Upper lobe of left lung (tissue), 6 donors: ENCODE data around the gene ARID3B. TPM values are rescaled to one million over a fixed set of nuclear protein-coding genes. Genes with fewer than 3 reads are reported as not detected.

Source experiments
- ATAC-seq, 2 donors: fragments of 200-7000 bp; cut with Tn5 transposase; one replicate each; pipeline ENCODE4 v1.9.1; 2022; ENCODE audit warnings: mild to moderate bottlenecking in 2 of 2, moderate library complexity in 2 of 2; ENCODE audit not compliant: low FRiP score in 2 of 2
- DNase-seq, 2 donors: peaks; one replicate each; pipeline ENCODE4 v3.0.0-alpha.2; 2019 to 2020
- H3K27ac ChIP-seq, 4 donors: fragments of 200-600 bp; sonication (generic); one replicate each; pipeline ENCODE4 v1.5.1; 2016 to 2019
- H3K27me3 ChIP-seq, 4 donors: fragments of 200-600 bp; sonication (generic); one replicate each; pipeline ENCODE4 v1.5.1; 2017 to 2019
- H3K36me3 ChIP-seq, 4 donors: fragments of 200-600 bp; sonication (generic); one replicate each; pipeline ENCODE4 v1.5.1; 2016 to 2019
- H3K4me1 ChIP-seq, 4 donors: fragments of 200-600 bp; sonication (generic); one replicate each; pipeline ENCODE4 v1.5.1; 2018 to 2019
- H3K4me3 ChIP-seq, 4 donors: fragments of 200-600 bp; sonication (generic); one replicate each; pipeline ENCODE4 v1.5.1; 2017 to 2019; ENCODE audit warnings: mild to moderate bottlenecking in 2 of 4, moderate library complexity in 1 of 4
- H3K9me3 ChIP-seq, 4 donors: fragments of 200-600 bp; sonication (generic); one replicate each; pipeline ENCODE4 v1.5.1; 2018 to 2019
- CTCF ChIP-seq, 6 experiments: fragments of 450-650 bp in 4 of 6; fragments of 200-600 bp in 2 of 6; sonication (generic) in 2 of 6; IDR thresholded peaks; one replicate each; pipeline ENCODE4 v1.5.1; 2016 to 2019; ENCODE audit warnings: antibody characterized with exemption in 6 of 6
- EP300 ChIP-seq, 4 donors: sonication (generic); formaldehyde crosslinking; IDR thresholded peaks; one replicate each; pipeline ENCODE4 v1.5.1; 2017; ENCODE audit warnings: antibody characterized with exemption in 4 of 4, control low read depth in 2 of 4
- POLR2A ChIP-seq, 4 donors: fragments of 450-650 bp; IDR thresholded peaks; one replicate each; pipeline ENCODE4 v1.5.1; 2016 to 2017; ENCODE audit warnings: antibody characterized with exemption in 4 of 4, mild to moderate bottlenecking in 2 of 4
- POLR2AphosphoS5 ChIP-seq, 2 donors: sonication (generic); formaldehyde crosslinking; IDR thresholded peaks; one replicate each; pipeline ENCODE4 v1.5.1; 2017; ENCODE audit warnings: antibody characterized with exemption in 2 of 2
- WGBS, 2 donors: methylation state at CpG; one replicate each; pipeline ENCODE4 v1.1.5; 2017 to 2018; 5-methylcytosine and 5-hydroxymethylcytosine counted together
- total RNA-seq, 6 donors: library from RNA; depleted of rRNA in 4 of 6; stranded (reverse); fragments of >200 nt in 4 of 6; gene quantifications; one replicate each; pipeline versions ENCODE4 v1.1.0 to v1.2.1, GENCODE V29; 2016 to 2021
- donor health status: DM: no; HTN: no; CAD: no; lungs with moderate emphysema.
- donor health status: DM: no; HTN: yes; CAD: no; lungs with severe emphysema.

Gene ARID3B
- total RNA-seq, 6 donors from 2014 or later: 11.0 to 36.7 (median 14.6) TPM

GRCh38 chr15:74620636-74621545, 79.9 kb downstream of the ARID3B start:
- DNase-seq: peak; percentile 52 to 65
- Histone ChIP-seq H3K27me3 (no peaks in the 10 kb centered on the region), H3K9me3 (no peaks in the 10 kb centered on the region), H3K4me3 (no peak overlapping the region), H3K4me1 (peaks cover 22 to 61% (median 52%) of the 10 kb centered on the region in 4 donors), H3K36me3 (peaks cover 52 to 75% (median 69%) of the 10 kb centered on the region in 4 donors), H3K27ac (peak overlapping the region in 1 of 4 donors; percentile 33)
- peak; percentile 67 to 69 for ATAC-seq
- 57 to 60% methylated on average over 15 to 21 of the region's 23 CpGs for WGBS, 2 donors
- TF ChIP-seq POLR2AphosphoS5 (IDR thresholded peaks at IDR 0.05) (no peak), EP300 (IDR thresholded peaks at IDR 0.05) (no peak), POLR2A (IDR thresholded peaks at IDR 0.05) (no peak), CTCF (IDR thresholded peaks at IDR 0.05) (peak; percentile 56 to 86 (median 76))

- peak in 1 of 2 donors; percentile 46 for DNase-seq
- H3K27me3 ChIP-seq: no peaks in the 10 kb centered on the region
- H3K9me3 ChIP-seq: no peaks in the 10 kb centered on the region
- ATAC-seq: no peak
- TF ChIP-seq POLR2AphosphoS5 (IDR thresholded peaks at IDR 0.05) (no peak), CTCF (IDR thresholded peaks at IDR 0.05) (no peak), EP300 (IDR thresholded peaks at IDR 0.05) (no peak), POLR2A (IDR thresholded peaks at IDR 0.05) (no peak)
- H3K4me3 ChIP-seq: no peak overlapping the region
- peaks cover 58 to 81% (median 75%) of the 10 kb centered on the region in 4 donors for H3K36me3 ChIP-seq
- H3K27ac ChIP-seq: peak overlapping the region in 1 of 4 donors; percentile 33
- H3K4me1 ChIP-seq: peaks cover 21 to 58% (median 51%) of the 10 kb centered on the region in 4 donors
- WGBS, 2 donors: 89 to 95% methylated on average over 16 of the region's 16 CpGs
Measured at GRCh38 chr15:74621546-74621920, 80.5 kb downstream of the ARID3B start.

GRCh38 chr15:74621936-74622335, 80.9 kb downstream of the ARID3B start:
- WGBS, 2 donors: 91 to 93% methylated on average over 21 of the region's 21 CpGs
- Histone ChIP-seq H3K36me3 (peaks cover 61 to 85% (median 79%) of the 10 kb centered on the region in 4 donors), H3K27me3 (no peaks in the 10 kb centered on the region), H3K4me1 (peaks cover 17 to 54% (median 47%) of the 10 kb centered on the region in 4 donors), H3K9me3 (no peaks in the 10 kb centered on the region), H3K27ac (no peak overlapping the region), H3K4me3 (no peak overlapping the region)
- TF ChIP-seq EP300 (IDR thresholded peaks at IDR 0.05) (no peak), CTCF (IDR thresholded peaks at IDR 0.05) (no peak), POLR2AphosphoS5 (IDR thresholded peaks at IDR 0.05) (no peak), POLR2A (IDR thresholded peaks at IDR 0.05) (no peak)
- ATAC-seq (no peak), DNase-seq (peak in 1 of 2 donors; percentile 48)

- DNase-seq (no peak), ATAC-seq (no peak)
- no peak overlapping the region for H3K4me3 ChIP-seq
- peak overlapping the region in 2 of 4 donors; percentile 20 to 55 for H3K27ac ChIP-seq
- TF ChIP-seq POLR2AphosphoS5 (IDR thresholded peaks at IDR 0.05) (no peak), EP300 (IDR thresholded peaks at IDR 0.05) (no peak), POLR2A (IDR thresholded peaks at IDR 0.05) (no peak), CTCF (IDR thresholded peaks at IDR 0.05) (no peak)
- no peaks in the 10 kb centered on the region for H3K9me3 ChIP-seq
- no peaks in the 10 kb centered on the region for H3K27me3 ChIP-seq
- H3K36me3 ChIP-seq: peaks cover 67 to 93% (median 87%) of the 10 kb centered on the region in 4 donors
- H3K4me1 ChIP-seq: peaks cover 9 to 45% (median 38%) of the 10 kb centered on the region in 4 donors
- 86 to 89% methylated on average over 3 of the region's 3 CpGs for whole genome bisulfite sequencing, 2 donors
Measured at GRCh38 chr15:74622758-74623157, 81.7 kb downstream of the ARID3B start.
